ENCODE results near the gene ACTR3C. TPM values are rescaled to one million over a fixed set of nuclear protein-coding genes. Genes with fewer than 3 reads are reported as not detected.

Gene ACTR3C
- total and polyA plus RNA-seq, 2 donors (not counting 1 experiment from before 2014, with no cell fraction given), result 4.0 to 20.7 TPM

DNA sequence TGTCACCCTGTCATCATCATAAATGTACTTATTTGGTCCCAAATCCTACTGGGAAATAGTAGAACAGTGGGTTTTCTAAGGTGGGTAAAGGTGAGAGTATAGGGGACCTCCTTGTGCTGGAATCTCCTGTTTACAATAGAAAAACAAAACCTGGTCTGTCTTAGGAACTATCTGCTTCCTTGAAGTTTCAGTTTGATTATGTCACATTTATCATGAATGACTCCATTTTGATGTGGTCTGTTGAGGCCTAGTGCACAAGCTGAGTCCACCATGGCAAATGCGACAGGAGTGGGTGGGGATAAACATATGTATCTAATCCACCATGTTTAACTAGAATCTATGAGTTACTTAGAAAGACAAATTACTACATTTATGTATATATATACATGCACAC, 32.3 kb upstream of the ACTR3C start:
- Mint-ChIP-seq H3K27me3 (no peaks in the 10 kb centered on the region), H3K27ac (no peak overlapping the region), H3K4me3 (no peak overlapping the region), H3K4me1 (peaks cover 21% of the 10 kb centered on the region), H3K9me3 (ENCODE audit: insufficient read depth) (no peaks in the 10 kb centered on the region)
- DNase-seq, result no peak
- no peak for ATAC-seq (ENCODE audit: low read depth)
- Histone ChIP-seq H3K4me2 (replicated peaks; ENCODE audit: low read depth, low read length, poor library complexity, severe bottlenecking) (no peak overlapping the region), H3K9ac (ENCODE audit: low read length) (no peak overlapping the region), H3K79me2 (ENCODE audit: control insufficient read depth, insufficient read depth, low read length) (no peaks in the 10 kb centered on the region), H3K27me3 (replicated peaks in 1 of 4; ENCODE audit: control extremely low read depth in 1 of 4, control insufficient read depth in 3 of 4, insufficient read depth in 4 of 4, low read length in 3 of 4) (no peaks in the 10 kb centered on the region), H3K36me3 (replicated peaks in 1 of 2; ENCODE audit: control extremely low read depth in 1 of 2, control insufficient read depth in 1 of 2, extremely low read depth in 1 of 2, insufficient read depth in 2 of 2, low read length in 1 of 2) (no peaks in the 10 kb centered on the region), H3K9me3 (ENCODE audit: control extremely low read depth in 1 of 3, control insufficient read depth in 2 of 3, insufficient read depth in 1 of 3, low read length in 2 of 3) (no peaks in the 10 kb centered on the region), H3K4me3 (ENCODE audit: control extremely low read depth in 1 of 5, extremely low read depth in 1 of 5, insufficient read depth in 1 of 5, low read depth in 2 of 5, low read length in 4 of 5) (no peak overlapping the region), H3K27ac (ENCODE audit: low read length in 2 of 2) (no peak overlapping the region), H4K20me1 (ENCODE audit: control insufficient read depth, insufficient read depth, low read length, poor library complexity, severe bottlenecking) (no peaks in the 10 kb centered on the region), H2AFZ (ENCODE audit: insufficient read depth, low read depth, low read length, poor library complexity, severe bottlenecking) (peak overlapping the region; percentile 2), H3K4me1 (ENCODE audit: control insufficient read depth in 2 of 2, insufficient read depth in 2 of 2, low read length in 2 of 2) (peaks cover 11 to 19% of the 10 kb centered on the region in 2 donors)
- TF ChIP-seq, protein P1, sequence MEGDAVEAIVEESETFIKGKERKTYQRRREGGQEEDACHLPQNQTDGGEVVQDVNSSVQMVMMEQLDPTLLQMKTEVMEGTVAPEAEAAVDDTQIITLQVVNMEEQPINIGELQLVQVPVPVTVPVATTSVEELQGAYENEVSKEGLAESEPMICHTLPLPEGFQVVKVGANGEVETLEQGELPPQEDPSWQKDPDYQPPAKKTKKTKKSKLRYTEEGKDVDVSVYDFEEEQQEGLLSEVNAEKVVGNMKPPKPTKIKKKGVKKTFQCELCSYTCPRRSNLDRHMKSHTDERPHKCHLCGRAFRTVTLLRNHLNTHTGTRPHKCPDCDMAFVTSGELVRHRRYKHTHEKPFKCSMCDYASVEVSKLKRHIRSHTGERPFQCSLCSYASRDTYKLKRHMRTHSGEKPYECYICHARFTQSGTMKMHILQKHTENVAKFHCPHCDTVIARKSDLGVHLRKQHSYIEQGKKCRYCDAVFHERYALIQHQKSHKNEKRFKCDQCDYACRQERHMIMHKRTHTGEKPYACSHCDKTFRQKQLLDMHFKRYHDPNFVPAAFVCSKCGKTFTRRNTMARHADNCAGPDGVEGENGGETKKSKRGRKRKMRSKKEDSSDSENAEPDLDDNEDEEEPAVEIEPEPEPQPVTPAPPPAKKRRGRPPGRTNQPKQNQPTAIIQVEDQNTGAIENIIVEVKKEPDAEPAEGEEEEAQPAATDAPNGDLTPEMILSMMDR (IDR thresholded peaks at IDR 0.05), result no peak
- no peak for TF ChIP-seq EZH2 (IDR thresholded peaks at IDR 0.05; ENCODE audit: borderline replicate concordance, insufficient read depth, low read depth, low read length, poor library complexity, severe bottlenecking)
- ChIA-PET POLR2A (no interaction called here), CTCF (interaction anchor here (0.7 to 4.9 kb wide), 26 partner anchors 9 to 399 kb away, joined by 3 to 71 read pairs (median 5); partner anchors contain the start of genes ACTR3C, LRRC61 and REPIN1)
- intact Hi-C loops (cut with micrococcal nuclease), result loop anchor here (1.0 to 5.0 kb wide), 3 partner anchors 24 to 66 kb away; partner anchors contain the start of genes ACTR3C, LRRC61 and ZNF775
- WGBS (ENCODE audit: insufficient coverage), result no CpG with 5 or more reads among the region's 1 CpG

DNA sequence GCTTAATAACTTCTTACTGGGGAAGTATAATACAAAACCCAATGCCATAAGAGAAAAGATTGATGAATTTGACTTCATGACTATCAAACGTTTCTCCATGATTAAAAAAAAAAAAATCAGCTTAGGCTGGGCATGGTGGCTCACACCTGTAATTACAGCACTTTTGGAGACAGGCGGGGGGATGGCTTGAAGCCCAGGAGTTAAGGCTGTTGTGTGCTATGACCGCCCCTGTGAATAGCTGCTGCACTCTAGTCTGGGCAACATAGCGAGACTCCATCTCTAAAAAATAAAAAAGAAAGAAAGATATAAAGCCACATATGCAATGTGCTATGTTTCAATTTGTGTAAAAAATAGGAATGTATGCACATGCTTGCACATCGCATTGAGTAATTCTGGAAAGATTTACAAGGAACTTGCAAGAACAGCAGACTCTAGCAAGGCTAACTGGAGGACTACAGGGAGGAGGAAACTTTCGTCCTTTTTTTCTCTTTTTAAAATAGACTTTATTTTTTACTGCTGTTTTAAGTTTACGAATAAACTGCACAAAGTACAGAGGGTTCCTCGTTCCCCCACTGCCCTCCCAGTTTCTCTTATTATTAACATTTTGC, 28.3 kb upstream of the ACTR3C start:
- no peak overlapping the region for H3K4me3 Mint-ChIP-seq
- DNase-seq (no peak), ATAC-seq (ENCODE audit: low read depth) (no peak)
- POLR2A ChIA-PET, result no interaction called here
- peaks cover 1% of the 10 kb centered on the region for H3K27me3 Mint-ChIP-seq
- no peak overlapping the region for H3K27ac ChIP-seq (ENCODE audit: low read length in 2 of 2)
- intact Hi-C loops (cut with micrococcal nuclease), result no loop called here
- CTCF ChIA-PET, result no interaction called here
- WGBS (ENCODE audit: insufficient coverage), result 100% methylated on average over 1 of the region's 8 CpGs
- no peak for TF ChIP-seq EZH2 (IDR thresholded peaks at IDR 0.05; ENCODE audit: borderline replicate concordance, insufficient read depth, low read depth, low read length, poor library complexity, severe bottlenecking)
- TF ChIP-seq, protein P1 (IDR thresholded peaks at IDR 0.05), result no peak
- peaks cover 0 to 4% (median 0%) of the 10 kb centered on the region in 3 donors for H3K9me3 ChIP-seq (ENCODE audit: control extremely low read depth in 1 of 3, control insufficient read depth in 2 of 3, insufficient read depth in 1 of 3, low read length in 2 of 3)
- no peaks in the 10 kb centered on the region for H3K79me2 ChIP-seq (ENCODE audit: control insufficient read depth, insufficient read depth, low read length)
- H2AFZ ChIP-seq (ENCODE audit: insufficient read depth, low read depth, low read length, poor library complexity, severe bottlenecking), result no peak overlapping the region
- no peaks in the 10 kb centered on the region for H3K27me3 ChIP-seq (replicated peaks in 1 of 4; ENCODE audit: control extremely low read depth in 1 of 4, control insufficient read depth in 3 of 4, insufficient read depth in 4 of 4, low read length in 3 of 4)
- H3K4me1 ChIP-seq (ENCODE audit: control insufficient read depth in 2 of 2, insufficient read depth in 2 of 2, low read length in 2 of 2), result peaks cover 3 to 6% of the 10 kb centered on the region in 2 donors
- no peaks in the 10 kb centered on the region for H3K9me3 Mint-ChIP-seq (ENCODE audit: insufficient read depth)
- no peak overlapping the region for H3K9ac ChIP-seq (ENCODE audit: low read length)
- H3K4me3 ChIP-seq (ENCODE audit: control extremely low read depth in 1 of 5, extremely low read depth in 1 of 5, insufficient read depth in 1 of 5, low read depth in 2 of 5, low read length in 4 of 5), result no peak overlapping the region
- H3K27ac Mint-ChIP-seq, result no peak overlapping the region
- H4K20me1 ChIP-seq (ENCODE audit: control insufficient read depth, insufficient read depth, low read length, poor library complexity, severe bottlenecking), result no peaks in the 10 kb centered on the region
- H3K4me2 ChIP-seq (replicated peaks; ENCODE audit: low read depth, low read length, poor library complexity, severe bottlenecking), result no peak overlapping the region
- no peaks in the 10 kb centered on the region for H3K36me3 ChIP-seq (replicated peaks in 1 of 2; ENCODE audit: control extremely low read depth in 1 of 2, control insufficient read depth in 1 of 2, extremely low read depth in 1 of 2, insufficient read depth in 2 of 2, low read length in 1 of 2)
- peaks cover 7% of the 10 kb centered on the region for H3K4me1 Mint-ChIP-seq
